NCI-H1436 treated with DMSO at 0.1 percent for 48 hours (cell line): ENCODE results near the gene MAP4.

Experiments
- DNase-seq: peaks from one replicate; lab custom pipeline; 2025; lab: John Stamatoyannopoulos, UW

Gene MAP4

GRCh38 chr3:47863391-47864128 is 152.7 kb downstream of the MAP4 start:
- no peak for DNase-seq

- DNase-seq: no peak
Observed at GRCh38 chr3:47859956-47860605, 156.1 kb downstream of the MAP4 start.

- no peak for DNase-seq
Observed at GRCh38 chr3:47857151-47857550, 159.1 kb downstream of the MAP4 start.

GRCh38 chr3:47856669-47857068 is 159.5 kb downstream of the MAP4 start:
- DNase-seq: no peak

GRCh38 chr3:47855461-47856383 is 160.5 kb downstream of the MAP4 start:
- DNase-seq: no peak

- no peak for DNase-seq
Observed at GRCh38 chr3:47854720-47855455, 161.3 kb downstream of the MAP4 start.

- no peak for DNase-seq
Observed at GRCh38 chr3:47854267-47854666, 161.9 kb downstream of the MAP4 start.

- DNase-seq: no peak
Observed at GRCh38 chr3:47852604-47853602, 163.3 kb downstream of the MAP4 start.

GRCh38 chr3:47851888-47852603 is 164.2 kb downstream of the MAP4 start:
- no peak for DNase-seq

- no peak for DNase-seq
Observed at GRCh38 chr3:47850564-47851410, 165.4 kb downstream of the MAP4 start.

GRCh38 chr3:47849699-47850563 is 166.3 kb downstream of the MAP4 start:
- no peak for DNase-seq

- DNase-seq: no peak
Observed at GRCh38 chr3:47849186-47849698, 167.0 kb downstream of the MAP4 start.

- no peak for DNase-seq
Observed at GRCh38 chr3:47848599-47849117, 167.6 kb downstream of the MAP4 start.

GRCh38 chr3:47847801-47848518 is 168.3 kb downstream of the MAP4 start:
- DNase-seq: no peak

GRCh38 chr3:47847260-47847659 is 169.0 kb downstream of the MAP4 start:
- no peak for DNase-seq

GRCh38 chr3:47846880-47847248 is 169.4 kb downstream of the MAP4 start:
- no peak for DNase-seq
